MM.1S (cell line): ENCODE data around the gene KLK13.

Source experiments
- EZH2 ChIP-seq: fragments of 300-600 bp; sonication (generic); optimal IDR thresholded peaks from 2 replicates; pipeline ENCODE3; 2017; ENCODE audit warnings: low read depth, mild to moderate bottlenecking, antibody characterized with exemption, low read length, mixed read lengths
- EZH2phosphoT487 ChIP-seq: fragments of 300-600 bp; sonication (generic); IDR thresholded peaks from 2 replicates; pipeline ENCODE4 v1.6.1; 2018; ENCODE audit warnings: antibody characterized with exemption, low read length
- TF ChIP-seq, protein P1 (sequence below): fragments of 300-600 bp; sonication (generic); IDR thresholded peaks from 2 replicates; pipeline ENCODE4 v1.5.1; 2016; ENCODE audit warnings: antibody characterized with exemption, low read length, mixed read lengths

DNA sequence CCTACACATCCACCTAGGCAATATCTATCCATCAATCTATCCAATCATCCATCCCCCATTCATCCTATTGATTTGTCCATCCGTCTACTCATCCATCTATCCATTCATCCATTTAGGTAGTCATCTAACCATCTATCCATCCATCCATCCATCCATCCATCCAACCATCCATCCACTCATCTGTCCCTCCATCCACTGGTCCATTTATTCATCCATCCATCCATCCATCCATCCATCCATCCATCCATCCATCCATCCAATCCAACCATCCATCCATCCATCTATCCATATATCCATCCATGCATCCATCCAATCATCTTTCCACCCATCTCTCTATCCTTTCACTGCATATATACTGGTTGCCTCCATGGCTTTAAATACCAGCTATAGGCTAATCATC, 3.9 kb downstream of the KLK13 start:
- TF ChIP-seq, protein P1, sequence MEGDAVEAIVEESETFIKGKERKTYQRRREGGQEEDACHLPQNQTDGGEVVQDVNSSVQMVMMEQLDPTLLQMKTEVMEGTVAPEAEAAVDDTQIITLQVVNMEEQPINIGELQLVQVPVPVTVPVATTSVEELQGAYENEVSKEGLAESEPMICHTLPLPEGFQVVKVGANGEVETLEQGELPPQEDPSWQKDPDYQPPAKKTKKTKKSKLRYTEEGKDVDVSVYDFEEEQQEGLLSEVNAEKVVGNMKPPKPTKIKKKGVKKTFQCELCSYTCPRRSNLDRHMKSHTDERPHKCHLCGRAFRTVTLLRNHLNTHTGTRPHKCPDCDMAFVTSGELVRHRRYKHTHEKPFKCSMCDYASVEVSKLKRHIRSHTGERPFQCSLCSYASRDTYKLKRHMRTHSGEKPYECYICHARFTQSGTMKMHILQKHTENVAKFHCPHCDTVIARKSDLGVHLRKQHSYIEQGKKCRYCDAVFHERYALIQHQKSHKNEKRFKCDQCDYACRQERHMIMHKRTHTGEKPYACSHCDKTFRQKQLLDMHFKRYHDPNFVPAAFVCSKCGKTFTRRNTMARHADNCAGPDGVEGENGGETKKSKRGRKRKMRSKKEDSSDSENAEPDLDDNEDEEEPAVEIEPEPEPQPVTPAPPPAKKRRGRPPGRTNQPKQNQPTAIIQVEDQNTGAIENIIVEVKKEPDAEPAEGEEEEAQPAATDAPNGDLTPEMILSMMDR, result no peak
- TF ChIP-seq EZH2 (no peak), EZH2phosphoT487 (no peak)
